Measurements from ENCODE around the gene RTL5. TPM values are rescaled to one million over a fixed set of nuclear protein-coding genes. Genes with fewer than 3 reads are reported as not detected.

Gene RTL5
- polyA plus RNA-seq, 1 donor from 2014 or later = 10.5 TPM

- H3K4me2 ChIP-seq (ENCODE audit: low read length) = no peak overlapping the region
- no peaks in the 10 kb centered on the region for H3K9me2 ChIP-seq (ENCODE audit: insufficient read depth, low read length)
- H3K79me2 ChIP-seq (replicated peaks; ENCODE audit: insufficient read depth, low read length) = no peaks in the 10 kb centered on the region
- no peaks in the 10 kb centered on the region for H3K27me3 ChIP-seq (ENCODE audit: insufficient read depth, low read depth, low read length)
- H2AFZ ChIP-seq (ENCODE audit: low read depth, low read length) = no peak overlapping the region
- no peak overlapping the region for H3K9ac ChIP-seq (ENCODE audit: low read length)
- H3K9me3 ChIP-seq (ENCODE audit: low read length) = no peaks in the 10 kb centered on the region
- TF ChIP-seq MXI1 (conservative IDR thresholded peaks at IDR 0.05; ENCODE audit: poor library complexity, severe bottlenecking) = no peak
- no peak for TF ChIP-seq REST (IDR thresholded peaks at IDR 0.05; ENCODE audit: borderline replicate concordance)
- TF ChIP-seq SMC3 (conservative IDR thresholded peaks at IDR 0.05; ENCODE audit: poor library complexity) = no peak
- H4K20me1 ChIP-seq (ENCODE audit: insufficient read depth) = no peaks in the 10 kb centered on the region
- no peaks in the 10 kb centered on the region for H3F3A ChIP-seq (ENCODE audit: insufficient read depth, low read length, poor library complexity, severe bottlenecking)
- H3K27ac ChIP-seq (ENCODE audit: low read length) = no peak overlapping the region
- H3K36me3 ChIP-seq (ENCODE audit: insufficient read depth, low read length) = no peaks in the 10 kb centered on the region
- no peak overlapping the region for H3K4me3 ChIP-seq (ENCODE audit: low read length)
Observed at GRCh38 chrX:72088761-72089160, 43.0 kb downstream of the RTL5 start.

GRCh38 chrX:72086995-72087394 is 44.7 kb downstream of the RTL5 start:
- no peak for TF ChIP-seq REST (IDR thresholded peaks at IDR 0.05; ENCODE audit: borderline replicate concordance)
- no peak for TF ChIP-seq CTCF (IDR thresholded peaks at IDR 0.05; ENCODE audit: poor library complexity, severe bottlenecking)
- no peak for TF ChIP-seq RAD21 (conservative IDR thresholded peaks at IDR 0.05)
- TF ChIP-seq EZH2 (IDR thresholded peaks at IDR 0.05; ENCODE audit: borderline replicate concordance, insufficient read depth, low read length, poor library complexity, severe bottlenecking) = no peak

More at GRCh38 chrX:72086995-72087394, 44.7 kb downstream of the RTL5 start:
- Histone ChIP-seq H3K9me2 (ENCODE audit: insufficient read depth, low read length) (no peaks in the 10 kb centered on the region), H3K36me3 (ENCODE audit: insufficient read depth, low read length) (no peaks in the 10 kb centered on the region), H4K20me1 (ENCODE audit: insufficient read depth) (no peaks in the 10 kb centered on the region), H3K27me3 (ENCODE audit: insufficient read depth, low read depth, low read length) (no peaks in the 10 kb centered on the region), H3K27ac (ENCODE audit: low read length) (no peak overlapping the region), H3K79me2 (replicated peaks; ENCODE audit: insufficient read depth, low read length) (no peaks in the 10 kb centered on the region), H3K4me3 (ENCODE audit: low read length) (no peak overlapping the region), H3K9ac (ENCODE audit: low read length) (no peak overlapping the region), H3F3A (ENCODE audit: insufficient read depth, low read length, poor library complexity, severe bottlenecking) (no peaks in the 10 kb centered on the region), H2AFZ (ENCODE audit: low read depth, low read length) (no peak overlapping the region), H3K9me3 (ENCODE audit: low read length) (no peaks in the 10 kb centered on the region), H3K4me2 (ENCODE audit: low read length) (no peak overlapping the region)
